Astrocyte (in vitro differentiated cells and primary cell): ENCODE results near the gene FOXJ1. TPM values are rescaled to one million over a fixed set of nuclear protein-coding genes. Genes with fewer than 3 reads are reported as not detected.

Experiments
- DNase-seq: peaks from one replicate; pipeline ENCODE4 v3.0.0-alpha.2; 2010; ENCODE audit warnings: low read depth
- FAIRE-seq: peaks from 2 replicates; lab custom pipeline; 2011; peaks lifted over from hg19 to GRCh38; lab: Jason Lieb, UNC
- H2AFZ ChIP-seq: 2 replicates; pipeline ENCODE4 v1.6.0; 2012; ENCODE audit warnings: low read depth, low read length, inconsistent platforms
- H3K27ac ChIP-seq: 2 replicates; pipeline ENCODE4 v1.5.1; 2011; ENCODE audit warnings: low read depth, low read length, inconsistent platforms
- H3K27me3 ChIP-seq: 2 replicates; pipeline ENCODE4 v1.6.0; 2011; ENCODE audit warnings: low read length, inconsistent platforms; ENCODE audit not compliant: insufficient read depth
- H3K36me3 ChIP-seq: 2 replicates; pipeline ENCODE4 v1.5.1; 2011; ENCODE audit warnings: low read length, inconsistent platforms; ENCODE audit not compliant: insufficient read depth
- H3K4me1 ChIP-seq: 2 replicates; pipeline ENCODE4 v1.5.1; 2011; ENCODE audit warnings: low read length, inconsistent platforms; ENCODE audit not compliant: insufficient read depth
- H3K4me2 ChIP-seq: 2 replicates; pipeline ENCODE4 v1.6.0; 2012; ENCODE audit warnings: low read length, inconsistent platforms
- H3K4me3 ChIP-seq: 2 replicates; pipeline ENCODE4 v1.5.1; 2011; ENCODE audit warnings: low read depth, mild to moderate bottlenecking, low read length, inconsistent platforms; ENCODE audit not compliant: insufficient read depth
- H3K79me2 ChIP-seq: 2 replicates; pipeline ENCODE4 v1.6.0; 2012; ENCODE audit warnings: mild to moderate bottlenecking, low read length, inconsistent platforms; ENCODE audit not compliant: insufficient read depth
- H3K9ac ChIP-seq: 2 replicates; pipeline ENCODE4 v1.6.0; 2012; ENCODE audit warnings: mild to moderate bottlenecking, low read length, inconsistent platforms
- H3K9me3 ChIP-seq: 2 replicates; pipeline ENCODE4 v1.5.1; 2012; ENCODE audit warnings: low read depth, mild to moderate bottlenecking, low read length, inconsistent platforms; ENCODE audit not compliant: insufficient read depth
- H4K20me1 ChIP-seq: 2 replicates; pipeline ENCODE4 v1.6.0; 2012; ENCODE audit warnings: low read length, inconsistent platforms; ENCODE audit not compliant: insufficient read depth
- H3K27ac Mint-ChIP-seq: one replicate; pipeline ENCODE4 v1.8.0; 2021; ENCODE audit warnings: mild to moderate bottlenecking, mixed read lengths; ENCODE audit not compliant: unreplicated experiment
- H3K27me3 Mint-ChIP-seq: one replicate; pipeline ENCODE4 v1.8.0; 2021; ENCODE audit warnings: low read depth, mixed read lengths; ENCODE audit not compliant: unreplicated experiment
- H3K36me3 Mint-ChIP-seq: one replicate; pipeline ENCODE4 v1.8.0; 2021; ENCODE audit warnings: low read depth, mixed read lengths; ENCODE audit not compliant: unreplicated experiment
- H3K4me1 Mint-ChIP-seq: one replicate; pipeline ENCODE4 v1.8.0; 2021; ENCODE audit warnings: low read depth, mixed read lengths; ENCODE audit not compliant: unreplicated experiment
- H3K4me3 Mint-ChIP-seq: one replicate; pipeline ENCODE4 v1.8.0; 2021; ENCODE audit warnings: mild to moderate bottlenecking, moderate library complexity, mixed read lengths; ENCODE audit not compliant: unreplicated experiment
- H3K9me3 Mint-ChIP-seq: one replicate; pipeline ENCODE4 v1.8.0; 2021; ENCODE audit warnings: mild to moderate bottlenecking, mixed read lengths; ENCODE audit not compliant: unreplicated experiment
- CTCF ChIP-seq: IDR thresholded peaks from 2 replicates; pipeline ENCODE4 v1.5.1; 2011; ENCODE audit warnings: low read depth, mild to moderate bottlenecking, inconsistent platforms, low read length, moderate library complexity; ENCODE audit not compliant: insufficient read depth
- EZH2 ChIP-seq: IDR thresholded peaks from 2 replicates; pipeline ENCODE4 v1.6.1; 2012; ENCODE audit warnings: mild to moderate bottlenecking, low read length, inconsistent platforms; ENCODE audit not compliant: insufficient read depth
- total RNA-seq: library from RNA; stranded (reverse); gene quantifications from 2 replicates; pipeline ENCODE4 v1.2.1, GENCODE V29; 2021

The FOXJ1 gene
- total RNA-seq, 1 donor from 2014 or later = 0.48 TPM

DNA sequence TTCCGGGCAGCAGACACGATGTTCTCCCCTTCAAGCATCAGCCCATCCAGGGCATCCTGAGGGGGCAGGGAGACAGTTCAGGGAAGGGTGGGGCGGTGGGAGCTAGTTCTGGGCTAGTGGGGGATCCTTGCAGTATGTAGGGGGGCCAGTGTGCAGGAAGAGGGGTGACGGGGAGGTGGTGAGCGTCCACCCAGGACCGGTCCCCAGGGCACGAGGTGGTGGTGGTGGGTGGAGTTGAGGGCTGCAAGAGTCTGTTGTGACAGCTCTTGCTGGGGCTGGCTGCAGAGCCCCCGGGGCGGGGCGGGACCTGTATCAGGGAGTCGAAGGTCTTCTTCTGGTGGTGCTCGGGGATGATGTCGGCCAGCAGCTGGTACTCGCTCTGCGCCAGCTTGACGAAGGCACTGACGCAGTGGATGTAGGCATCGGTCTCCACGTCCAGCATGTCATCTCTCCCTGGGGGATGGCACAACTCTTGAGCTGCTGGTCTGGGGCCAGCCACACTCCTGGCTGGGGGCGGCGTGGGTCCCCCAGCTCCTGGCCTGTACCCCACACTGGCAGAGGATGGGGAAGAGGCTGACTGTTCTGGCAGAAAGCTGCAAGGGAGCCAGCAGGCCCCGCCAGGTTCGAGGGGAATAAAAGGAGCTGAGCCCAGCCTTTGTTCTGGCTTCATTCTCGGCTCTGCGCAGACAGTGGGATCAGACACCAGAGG is 52.0 kb downstream of the FOXJ1 start:
- H3K9me3 ChIP-seq = no peaks in the 10 kb centered on the region
- no peaks in the 10 kb centered on the region for H3K27me3 ChIP-seq
- peaks cover 35% of the 10 kb centered on the region for H4K20me1 ChIP-seq
- H3K79me2 ChIP-seq = no peaks in the 10 kb centered on the region
- no peak overlapping the region for H3K9ac ChIP-seq
- DNase-seq (no peak), FAIRE-seq (no peak)
- no peaks in the 10 kb centered on the region for H3K9me3 Mint-ChIP-seq
- H3K36me3 ChIP-seq = peaks cover 27% of the 10 kb centered on the region
- H3K4me3 Mint-ChIP-seq = no peak overlapping the region
- peak overlapping the region; percentile 53 for H3K27ac Mint-ChIP-seq
- H3K4me1 ChIP-seq = no peaks in the 10 kb centered on the region
- no peak overlapping the region for H3K27ac ChIP-seq
- H3K4me3 ChIP-seq = no peak overlapping the region
- TF ChIP-seq CTCF = no peak
- no peak for TF ChIP-seq EZH2
- no peak overlapping the region for H2AFZ ChIP-seq
- H3K4me2 ChIP-seq = no peak overlapping the region
- no peaks in the 10 kb centered on the region for H3K27me3 Mint-ChIP-seq
- H3K4me1 Mint-ChIP-seq = no peaks in the 10 kb centered on the region
- H3K36me3 Mint-ChIP-seq = peaks cover 19% of the 10 kb centered on the region

DNA sequence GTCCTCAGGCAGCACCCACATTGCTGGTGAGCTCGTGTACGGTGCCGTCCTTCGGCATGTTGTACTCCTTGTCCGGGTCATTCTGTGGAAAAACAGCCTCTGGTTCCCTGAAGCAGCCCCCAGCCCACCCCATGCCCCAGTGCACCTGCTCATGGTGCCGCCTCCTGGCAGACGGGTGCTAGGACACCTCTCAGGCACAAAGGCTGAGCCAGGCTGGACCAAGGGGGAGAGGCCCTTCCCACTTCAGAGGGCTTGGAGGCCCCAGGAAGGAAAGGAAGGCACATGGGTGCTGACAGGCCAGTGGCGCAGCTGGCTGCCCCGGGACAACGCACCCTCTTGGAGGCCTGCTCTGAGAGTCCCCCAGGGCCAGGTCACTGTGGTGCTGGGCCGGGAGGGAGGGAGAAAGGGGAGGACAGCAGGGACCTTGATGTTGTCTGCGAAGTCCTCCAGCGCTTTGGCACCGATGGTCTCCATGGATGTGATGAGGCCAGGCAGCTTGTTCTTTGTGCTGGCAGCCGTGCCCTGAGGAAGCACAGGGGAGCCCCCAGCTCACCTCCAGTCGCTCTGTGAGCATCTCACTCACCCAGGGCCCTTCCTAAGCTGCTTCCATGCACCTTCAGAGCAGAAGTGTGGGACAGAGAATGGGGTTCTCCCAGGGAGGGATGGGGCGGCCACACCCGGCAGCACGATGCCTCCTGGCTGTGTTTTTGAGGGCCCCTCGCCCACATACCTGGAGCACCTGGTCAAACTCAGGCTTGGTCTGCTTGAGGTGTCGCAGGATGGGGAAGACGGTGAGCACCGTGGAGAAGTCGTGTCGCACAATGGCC is 52.8 kb downstream of the FOXJ1 start:
- Histone ChIP-seq H3K36me3 (peaks cover 21% of the 10 kb centered on the region), H3K4me1 (no peaks in the 10 kb centered on the region), H2AFZ (no peak overlapping the region), H3K9me3 (no peaks in the 10 kb centered on the region), H3K27ac (no peak overlapping the region), H3K4me3 (no peak overlapping the region), H3K79me2 (no peaks in the 10 kb centered on the region), H4K20me1 (peaks cover 27% of the 10 kb centered on the region), H3K4me2 (no peak overlapping the region), H3K9ac (no peak overlapping the region), H3K27me3 (no peaks in the 10 kb centered on the region)
- H3K36me3 Mint-ChIP-seq = peaks cover 14% of the 10 kb centered on the region
- no peak for FAIRE-seq
- TF ChIP-seq CTCF = no peak
- no peak for TF ChIP-seq EZH2
- no peak overlapping the region for H3K4me3 Mint-ChIP-seq
- H3K27me3 Mint-ChIP-seq = no peaks in the 10 kb centered on the region
- no peak for DNase-seq
- H3K27ac Mint-ChIP-seq = peak overlapping the region; percentile 53
- H3K4me1 Mint-ChIP-seq = peaks cover 1% of the 10 kb centered on the region
- no peaks in the 10 kb centered on the region for H3K9me3 Mint-ChIP-seq
